Measurements from ENCODE around the gene ATG7. TPM values are rescaled to one million over a fixed set of nuclear protein-coding genes. Genes with fewer than 3 reads are reported as not detected.

The ATG7 gene
- total RNA-seq, 1 experiment from 2014 or later: 56.1 TPM

DNA sequence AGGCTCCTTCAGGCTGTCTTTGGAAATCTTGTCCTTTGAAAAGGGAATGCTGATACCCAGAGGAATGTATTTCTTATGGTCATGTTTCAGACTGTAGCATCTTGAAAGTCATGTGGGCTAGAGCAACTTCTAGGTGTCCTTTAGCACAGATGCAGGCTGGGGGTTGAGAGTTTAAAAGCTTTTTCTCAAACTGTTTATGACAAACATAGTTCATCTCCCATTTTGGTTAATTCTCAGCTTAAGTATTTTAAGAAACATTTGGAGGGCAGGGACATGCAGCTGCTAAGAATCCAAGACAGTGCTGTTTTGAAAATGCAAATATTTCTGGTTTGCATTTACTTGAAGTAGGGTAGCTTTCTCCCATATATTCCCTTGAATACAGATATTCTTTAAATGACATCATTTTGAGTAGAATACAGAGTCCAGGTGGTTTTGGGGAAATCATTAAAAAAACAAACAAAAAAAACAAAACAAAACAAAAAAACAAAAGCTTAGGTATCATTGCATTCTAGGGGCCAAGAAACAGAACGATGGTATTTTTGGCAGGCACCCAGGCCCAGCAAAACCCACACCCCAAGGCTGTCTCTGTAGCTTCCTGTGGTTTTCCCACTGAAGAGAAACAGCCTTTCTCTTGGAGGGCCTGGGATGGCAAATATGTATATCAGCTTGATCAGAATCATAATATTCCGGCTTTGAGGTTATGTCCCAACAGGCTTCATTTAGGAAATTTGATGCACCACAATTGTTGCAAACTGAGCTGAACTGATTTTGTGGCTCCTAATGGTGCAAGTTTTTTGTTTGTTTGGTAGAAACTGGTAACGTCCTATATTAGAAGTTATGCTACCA is 120.0 kb downstream of the ATG7 start:
- H3K79me2 ChIP-seq (ENCODE audit: low read depth): no peaks in the 10 kb centered on the region
- BruUV-seq (replicated peaks): no TSS peak
- no peak overlapping the region for H3K4me2 ChIP-seq
- H4K20me1 ChIP-seq (ENCODE audit: insufficient read depth): no peaks in the 10 kb centered on the region
- H2AFZ ChIP-seq: no peak overlapping the region
- intact Hi-C loops (cut with micrococcal nuclease; ENCODE audit: unreplicated experiment): no loop called here
- TF ChIP-seq, protein P1, sequence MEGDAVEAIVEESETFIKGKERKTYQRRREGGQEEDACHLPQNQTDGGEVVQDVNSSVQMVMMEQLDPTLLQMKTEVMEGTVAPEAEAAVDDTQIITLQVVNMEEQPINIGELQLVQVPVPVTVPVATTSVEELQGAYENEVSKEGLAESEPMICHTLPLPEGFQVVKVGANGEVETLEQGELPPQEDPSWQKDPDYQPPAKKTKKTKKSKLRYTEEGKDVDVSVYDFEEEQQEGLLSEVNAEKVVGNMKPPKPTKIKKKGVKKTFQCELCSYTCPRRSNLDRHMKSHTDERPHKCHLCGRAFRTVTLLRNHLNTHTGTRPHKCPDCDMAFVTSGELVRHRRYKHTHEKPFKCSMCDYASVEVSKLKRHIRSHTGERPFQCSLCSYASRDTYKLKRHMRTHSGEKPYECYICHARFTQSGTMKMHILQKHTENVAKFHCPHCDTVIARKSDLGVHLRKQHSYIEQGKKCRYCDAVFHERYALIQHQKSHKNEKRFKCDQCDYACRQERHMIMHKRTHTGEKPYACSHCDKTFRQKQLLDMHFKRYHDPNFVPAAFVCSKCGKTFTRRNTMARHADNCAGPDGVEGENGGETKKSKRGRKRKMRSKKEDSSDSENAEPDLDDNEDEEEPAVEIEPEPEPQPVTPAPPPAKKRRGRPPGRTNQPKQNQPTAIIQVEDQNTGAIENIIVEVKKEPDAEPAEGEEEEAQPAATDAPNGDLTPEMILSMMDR (conservative IDR thresholded peaks at IDR 0.05): no peak
- TF ChIP-seq EZH2 (IDR thresholded peaks at IDR 0.05; ENCODE audit: low read depth): no peak
- no peaks in the 10 kb centered on the region for H3K9me2 ChIP-seq (ENCODE audit: insufficient read depth)
- peak in 1 of 2 experiments; percentile 20 for DNase-seq
- no peaks in the 10 kb centered on the region for H3K36me3 ChIP-seq (ENCODE audit: low read depth)
- peaks cover 5% of the 10 kb centered on the region for H3F3A ChIP-seq (ENCODE audit: insufficient read depth, low read depth)
- CTCF ChIA-PET: no interaction called here
- no peak overlapping the region for H3K4me3 ChIP-seq
- POLR2A ChIA-PET (ENCODE audit: unreplicated experiment): interaction anchor here (0.5 kb wide), 1 partner anchor 308 kb away, joined by 19 read pairs; no protein-coding TSS in a partner anchor
- H3K27me3 ChIP-seq (ENCODE audit: insufficient read depth, low read depth): no peaks in the 10 kb centered on the region
- H3K27ac ChIP-seq: no peak overlapping the region
- H3K4me1 ChIP-seq (replicated peaks; ENCODE audit: insufficient read depth): no peaks in the 10 kb centered on the region
- no peaks in the 10 kb centered on the region for H3K9me3 ChIP-seq (ENCODE audit: insufficient read depth, low read depth)

DNA sequence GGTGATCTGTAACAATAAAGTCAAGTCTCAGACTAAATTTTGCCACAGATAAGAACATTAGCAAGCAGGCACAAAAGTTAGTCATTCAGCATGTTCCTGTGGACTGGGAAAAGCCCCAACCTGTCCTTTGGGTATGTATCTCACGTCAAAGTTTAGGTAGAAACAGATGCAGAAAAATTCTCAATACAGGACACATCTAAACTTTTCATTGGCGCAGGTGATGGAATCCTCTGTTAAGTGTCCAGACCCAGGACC is 120.6 kb downstream of the ATG7 start:
- no peaks in the 10 kb centered on the region for H3K4me1 ChIP-seq (replicated peaks; ENCODE audit: insufficient read depth)
- H3F3A ChIP-seq (ENCODE audit: insufficient read depth, low read depth): peaks cover 5% of the 10 kb centered on the region
- H2AFZ ChIP-seq: no peak overlapping the region
- no peaks in the 10 kb centered on the region for H3K36me3 ChIP-seq (ENCODE audit: low read depth)
- no peak overlapping the region for H3K27ac ChIP-seq
- no peaks in the 10 kb centered on the region for H3K9me3 ChIP-seq (ENCODE audit: insufficient read depth, low read depth)
- DNase-seq: no peak
- ChIA-PET POLR2A (ENCODE audit: unreplicated experiment) (no interaction called here), CTCF (no interaction called here)
- intact Hi-C loops (cut with micrococcal nuclease; ENCODE audit: unreplicated experiment): no loop called here
- TF ChIP-seq EZH2 (IDR thresholded peaks at IDR 0.05; ENCODE audit: low read depth): no peak
- TF ChIP-seq, protein P1 (conservative IDR thresholded peaks at IDR 0.05): no peak
- BruUV-seq (replicated peaks): no TSS peak
- H3K4me3 ChIP-seq: no peak overlapping the region
- H3K79me2 ChIP-seq (ENCODE audit: low read depth): no peaks in the 10 kb centered on the region
- no peak overlapping the region for H3K4me2 ChIP-seq
- H3K27me3 ChIP-seq (ENCODE audit: insufficient read depth, low read depth): no peaks in the 10 kb centered on the region
- H4K20me1 ChIP-seq (ENCODE audit: insufficient read depth): no peaks in the 10 kb centered on the region
- no peaks in the 10 kb centered on the region for H3K9me2 ChIP-seq (ENCODE audit: insufficient read depth)

DNA sequence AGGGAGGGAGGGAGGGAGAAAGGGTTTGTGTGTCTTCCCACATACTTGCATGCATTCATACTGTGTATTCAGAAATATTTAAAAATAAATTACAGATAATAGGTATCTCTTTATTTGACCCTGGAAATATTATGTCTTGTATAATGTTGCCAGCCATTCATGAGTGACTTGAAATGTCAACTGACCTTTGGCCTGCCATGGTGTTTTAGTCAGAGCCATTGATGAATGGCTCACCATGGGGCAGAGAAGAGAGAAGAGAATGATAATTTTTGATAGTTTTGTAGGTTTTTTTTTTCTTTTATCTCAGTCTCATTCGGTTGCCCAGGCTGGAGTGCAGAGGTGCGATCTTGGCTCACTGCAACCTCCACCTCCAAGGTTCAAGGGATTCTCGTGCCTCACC is 121.2 kb downstream of the ATG7 start:
- TF ChIP-seq, protein P1 (conservative IDR thresholded peaks at IDR 0.05): no peak
- no peak for TF ChIP-seq EZH2 (IDR thresholded peaks at IDR 0.05; ENCODE audit: low read depth)

More for the DNA sequence above, 121.2 kb downstream of the ATG7 start:
- CTCF ChIA-PET: no interaction called here
- H3F3A ChIP-seq (ENCODE audit: insufficient read depth, low read depth): peaks cover 5% of the 10 kb centered on the region
- no peak for DNase-seq
- H4K20me1 ChIP-seq (ENCODE audit: insufficient read depth): no peaks in the 10 kb centered on the region
- no peak overlapping the region for H2AFZ ChIP-seq
- intact Hi-C loops (cut with micrococcal nuclease; ENCODE audit: unreplicated experiment): no loop called here
- H3K9me2 ChIP-seq (ENCODE audit: insufficient read depth): no peaks in the 10 kb centered on the region
- H3K4me2 ChIP-seq: no peak overlapping the region
- no peaks in the 10 kb centered on the region for H3K4me1 ChIP-seq (replicated peaks; ENCODE audit: insufficient read depth)
- no peaks in the 10 kb centered on the region for H3K9me3 ChIP-seq (ENCODE audit: insufficient read depth, low read depth)
- H3K36me3 ChIP-seq (ENCODE audit: low read depth): no peaks in the 10 kb centered on the region
- no peak overlapping the region for H3K4me3 ChIP-seq
- no peaks in the 10 kb centered on the region for H3K27me3 ChIP-seq (ENCODE audit: insufficient read depth, low read depth)
- no peaks in the 10 kb centered on the region for H3K79me2 ChIP-seq (ENCODE audit: low read depth)
- BruUV-seq (replicated peaks): no TSS peak
- no peak overlapping the region for H3K27ac ChIP-seq
- POLR2A ChIA-PET (ENCODE audit: unreplicated experiment): no interaction called here

Data from PC-9 (cell line).